ENCODE results near the gene DGCR8.
A peak's percentile ranks its signal among the peaks of the same experiment; 100 is the strongest.

DGCR8 gene

DNA sequence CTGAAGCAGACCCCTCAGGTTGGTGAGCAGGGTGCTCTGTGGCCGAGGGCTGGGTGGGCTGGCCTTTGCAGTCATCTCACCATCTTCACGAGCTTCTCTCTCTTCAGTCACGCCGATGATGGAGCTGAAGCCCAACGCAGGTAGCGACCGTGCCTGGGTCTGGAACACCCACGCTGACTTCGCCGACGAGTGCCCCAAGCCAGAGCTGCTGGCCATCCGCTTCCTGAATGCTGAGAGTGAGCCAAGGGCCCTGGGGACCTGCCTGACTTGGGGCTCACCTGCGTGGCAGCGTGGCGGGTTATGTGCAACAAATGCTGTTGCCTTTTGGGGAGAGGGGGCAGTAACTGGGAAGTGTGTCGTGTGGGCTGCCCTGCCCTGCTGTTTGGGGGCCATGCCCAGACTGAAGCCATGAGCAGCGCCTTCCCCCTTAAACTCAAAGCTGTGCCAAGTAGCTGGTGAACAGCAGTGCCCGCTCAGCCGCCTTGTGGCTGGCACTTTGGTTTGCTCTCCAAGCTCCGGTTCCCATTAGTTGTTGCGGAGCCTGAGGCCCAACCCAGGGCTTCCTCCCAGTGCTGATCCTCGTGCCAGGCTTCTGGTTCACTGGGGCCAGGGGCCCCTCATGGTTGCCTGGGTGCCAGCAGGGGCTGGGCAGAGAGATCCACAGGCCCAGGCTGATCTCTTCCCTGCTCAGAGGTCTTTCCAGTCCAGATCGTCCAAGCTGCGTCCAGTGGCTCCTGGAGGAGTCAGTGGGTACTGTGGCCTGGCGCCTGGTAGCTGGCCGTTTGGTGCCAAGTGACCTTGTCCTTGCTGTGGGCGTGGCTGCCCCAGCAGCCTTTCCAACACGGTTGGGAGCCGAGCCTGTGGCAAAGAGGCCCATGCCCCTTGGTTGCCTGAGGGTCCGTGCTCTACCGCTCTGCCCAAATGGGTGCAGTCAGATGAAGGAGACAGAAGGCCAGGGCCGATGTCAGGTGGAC, 45.4 kb downstream of the DGCR8 start:
- DNase-seq (ENCODE audit: low read depth) = no peak

GRCh38 chr22:20126284-20127029, 46.4 kb downstream of the DGCR8 start:
- no peak for DNase-seq (ENCODE audit: low read depth)

GRCh38 chr22:20127318-20127868, 47.4 kb downstream of the DGCR8 start:
- no peak for DNase-seq (ENCODE audit: low read depth)

DNA sequence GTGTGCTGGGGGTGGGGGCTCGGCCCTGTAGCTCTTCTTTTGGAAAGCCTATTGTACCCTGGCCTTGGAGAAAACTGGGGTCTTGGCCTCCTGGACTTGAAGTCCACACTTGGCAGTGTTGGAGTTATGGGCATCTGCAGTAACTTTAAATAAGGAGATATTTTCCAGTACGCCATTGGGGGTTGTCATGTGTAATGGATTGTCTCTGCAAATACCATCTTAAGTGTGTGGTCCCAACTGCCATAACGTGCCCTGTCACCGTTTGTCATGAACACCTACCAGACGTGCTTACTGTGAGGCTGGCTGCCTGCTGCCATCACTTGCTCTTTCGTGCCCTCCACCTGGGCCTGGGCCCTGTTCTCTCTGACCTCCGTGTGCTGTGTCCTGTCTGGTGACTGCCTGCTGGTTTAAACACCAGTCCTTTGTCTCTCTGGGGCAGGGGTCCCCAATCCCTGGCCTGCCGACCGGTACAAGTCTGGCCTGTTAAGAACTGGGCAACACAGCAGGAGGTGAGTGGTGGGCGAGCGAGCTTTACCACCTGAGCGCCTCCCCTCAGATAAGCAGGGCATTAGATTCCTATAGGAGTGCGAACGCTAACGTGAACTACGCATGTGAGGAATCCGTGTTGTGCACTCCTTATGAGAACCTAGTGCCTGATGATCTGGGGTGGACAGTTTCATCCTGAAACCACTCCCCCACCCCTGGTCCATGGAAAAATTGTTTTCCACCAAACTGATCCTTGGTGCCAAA, 48.0 kb downstream of the DGCR8 start:
- no peak for DNase-seq (ENCODE audit: low read depth)

GRCh38 chr22:20128619-20128901, 48.5 kb downstream of the DGCR8 start:
- DNase-seq (ENCODE audit: low read depth) = no peak

GRCh38 chr22:20128902-20129746, 49.1 kb downstream of the DGCR8 start:
- DNase-seq (ENCODE audit: low read depth) = no peak

- DNase-seq (ENCODE audit: low read depth) = no peak
Measured at GRCh38 chr22:20129747-20130014, 49.6 kb downstream of the DGCR8 start.

DNA sequence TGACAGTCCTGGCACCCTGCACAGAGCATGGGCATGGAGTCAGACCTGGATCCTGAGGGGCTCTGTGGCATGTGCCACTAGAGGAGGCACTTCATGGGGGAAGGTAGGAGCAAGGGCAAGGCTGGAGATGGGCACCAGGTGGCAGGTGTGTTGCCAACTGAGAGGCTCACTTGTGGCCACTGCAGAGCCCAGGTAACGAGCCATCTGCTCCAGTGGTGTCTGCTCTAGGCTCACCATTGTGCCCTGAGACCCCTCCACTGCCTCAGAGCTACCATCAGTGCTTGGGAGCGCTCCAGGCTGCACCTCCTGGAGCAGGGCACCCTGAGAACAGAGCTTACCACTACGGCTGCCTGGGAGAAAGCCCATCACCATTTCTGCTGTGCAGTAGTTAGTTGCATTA, 50.3 kb downstream of the DGCR8 start:
- DNase-seq (ENCODE audit: low read depth) = no peak

- DNase-seq (ENCODE audit: low read depth) = peak; percentile 74
Measured at GRCh38 chr22:20130731-20131596, 50.9 kb downstream of the DGCR8 start.

DNA sequence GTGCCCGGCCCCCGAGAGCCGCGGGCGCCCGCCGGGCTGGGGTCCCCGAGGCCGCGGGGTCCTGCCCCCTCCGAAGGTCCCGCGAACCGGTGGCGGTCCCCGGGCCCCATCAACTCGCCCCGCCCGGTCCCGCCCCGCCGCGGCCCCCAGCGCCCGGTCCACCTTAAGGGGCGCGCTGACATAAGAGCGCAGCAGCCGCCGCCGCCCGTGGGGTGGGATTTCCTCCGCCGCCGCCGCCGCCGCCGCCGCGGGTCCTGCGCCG, 51.5 kb downstream of the DGCR8 start, which contains the start of gene ZDHHC8:
Gene ZDHHC8 (plus strand): TSS at position 208 of the 262 bp plus-strand sequence. CDS start 144 bp downstream, outside the sequence.
- no peak for DNase-seq (ENCODE audit: low read depth)

DNA sequence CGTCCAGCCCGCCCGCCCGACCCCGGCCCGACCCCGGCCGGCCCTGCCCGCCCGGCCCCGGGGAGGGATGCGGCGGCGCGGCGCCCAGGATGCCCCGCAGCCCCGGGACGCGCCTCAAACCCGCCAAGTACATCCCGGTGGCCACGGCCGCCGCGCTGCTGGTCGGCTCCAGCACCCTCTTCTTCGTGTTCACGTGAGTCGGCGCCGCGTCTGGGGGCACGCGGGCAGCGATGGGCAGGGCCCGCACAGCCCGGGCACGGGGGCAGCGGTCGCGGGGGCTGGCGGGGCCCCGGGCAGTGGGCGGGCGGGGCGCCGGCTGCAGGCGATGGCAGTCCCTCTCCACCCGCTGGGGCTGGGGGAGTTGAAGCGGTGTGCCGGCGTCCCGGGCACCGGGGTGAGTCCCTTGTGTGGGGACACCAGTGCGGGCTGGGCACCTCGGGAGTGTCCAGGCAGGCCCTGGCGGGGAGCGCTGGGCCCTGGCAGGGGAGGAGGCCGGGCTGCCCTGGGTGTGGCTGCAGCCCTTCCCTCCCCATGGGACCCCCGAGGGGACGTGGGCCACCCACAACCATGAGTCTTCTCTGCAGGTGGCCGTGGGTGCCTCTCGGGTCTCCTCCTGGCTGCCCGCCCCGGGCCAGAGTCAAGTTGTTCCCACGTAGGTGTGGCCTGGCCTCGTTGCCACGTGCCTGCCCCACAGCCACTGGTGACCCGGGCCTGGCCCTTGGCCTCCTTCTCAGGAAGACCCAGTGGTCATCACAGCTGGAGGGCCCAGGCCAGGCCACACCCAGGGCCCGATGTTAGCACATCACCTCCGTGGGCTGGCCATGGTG, 52.0 kb downstream of the DGCR8 start:
- DNase-seq (ENCODE audit: low read depth) = no peak

DNA sequence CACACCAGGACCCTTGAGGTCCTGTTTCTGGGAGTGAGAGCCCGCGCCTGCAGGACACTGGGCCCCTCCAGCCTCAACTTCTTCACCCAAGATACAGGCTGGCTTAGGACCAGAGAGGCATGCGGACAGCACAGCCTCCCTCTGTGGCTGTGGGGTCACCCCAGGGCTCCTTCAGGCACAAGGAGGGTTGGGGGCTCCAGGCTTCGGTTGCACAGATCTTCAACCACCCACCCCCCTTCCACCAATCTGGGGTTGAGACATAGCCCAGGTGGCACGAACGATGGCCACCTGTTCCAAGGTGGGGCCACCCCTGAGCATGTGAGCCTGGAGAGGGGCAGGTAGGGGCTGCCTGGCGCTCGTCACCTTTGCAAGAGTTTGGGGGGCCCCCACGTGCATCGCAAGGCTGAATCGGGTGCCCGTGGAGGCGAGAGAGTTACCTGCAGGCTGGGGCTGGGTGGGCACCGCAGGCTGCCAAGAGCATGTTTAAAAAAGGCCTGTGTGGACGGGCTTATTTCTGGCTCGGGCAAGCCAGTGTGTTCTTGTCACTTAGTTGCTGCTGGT, 52.7 kb downstream of the DGCR8 start:
- no peak for DNase-seq (ENCODE audit: low read depth)

GRCh38 chr22:20133930-20134549, 54.0 kb downstream of the DGCR8 start:
- DNase-seq (ENCODE audit: low read depth) = no peak

- no peak for DNase-seq (ENCODE audit: low read depth)
Measured at GRCh38 chr22:20135265-20135664, 55.2 kb downstream of the DGCR8 start.

- no peak for DNase-seq (ENCODE audit: low read depth)
Measured at GRCh38 chr22:20135806-20136602, 56.0 kb downstream of the DGCR8 start.

- no peak for DNase-seq (ENCODE audit: low read depth)
Measured at GRCh38 chr22:20136603-20136873, 56.5 kb downstream of the DGCR8 start.

DNA sequence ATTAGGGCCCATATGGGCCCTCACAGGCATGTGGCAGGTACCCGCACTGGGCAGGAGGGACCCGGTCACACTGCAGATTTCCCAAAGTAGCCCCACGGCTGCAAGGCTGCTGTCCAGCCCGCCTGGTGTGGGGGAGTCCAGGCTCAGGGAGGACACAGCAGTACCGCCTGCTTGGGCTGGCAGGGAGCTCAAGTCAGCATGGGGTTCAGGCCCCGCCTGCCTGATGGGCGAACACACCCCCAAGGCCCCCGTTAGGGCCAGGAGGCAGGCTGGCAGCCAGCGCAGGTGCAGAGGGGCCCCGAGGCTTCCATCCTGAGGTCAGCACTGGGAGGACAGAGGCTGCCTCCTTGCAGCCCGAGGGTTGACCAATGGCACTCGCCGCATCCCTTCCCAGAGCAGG, 57.1 kb downstream of the DGCR8 start:
- DNase-seq (ENCODE audit: low read depth) = no peak

DNA sequence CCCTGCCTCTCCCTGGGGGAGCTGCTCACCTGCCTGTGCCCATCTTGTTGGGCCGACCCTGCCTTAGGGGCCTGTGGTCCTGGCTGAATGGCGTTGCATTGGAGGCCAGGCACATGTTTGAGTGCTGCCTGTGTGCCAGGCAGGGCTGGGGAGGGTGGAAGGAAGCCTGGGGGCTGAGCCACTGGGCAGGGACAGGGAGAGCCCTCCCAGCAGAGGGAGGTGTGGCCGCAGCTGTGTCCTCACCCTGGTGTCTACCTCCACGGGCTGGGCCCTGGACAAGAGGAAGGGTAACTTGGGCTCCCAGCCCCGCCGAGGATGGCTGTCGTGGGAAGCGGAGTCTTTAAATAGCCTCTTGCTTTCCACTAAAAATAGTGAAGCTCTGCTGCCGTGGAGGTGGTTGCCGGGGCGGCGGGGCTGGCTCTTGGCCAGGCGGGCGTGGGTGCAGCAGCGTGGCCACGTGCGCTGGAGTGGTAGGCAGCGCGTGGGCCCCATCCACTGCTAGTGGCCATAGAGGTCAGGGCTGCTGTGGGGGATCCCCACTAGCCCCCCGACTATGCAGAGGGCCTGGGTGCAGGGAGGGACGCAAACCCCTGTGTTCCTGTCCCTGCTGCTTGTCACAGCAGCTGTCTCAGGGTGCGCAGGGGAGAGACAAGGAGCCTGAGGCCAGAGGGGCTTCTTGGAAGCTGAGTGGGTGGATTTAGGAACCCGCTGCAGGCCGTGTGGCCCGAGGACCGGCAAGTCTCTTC, 57.8 kb downstream of the DGCR8 start:
- no peak for DNase-seq (ENCODE audit: low read depth)

All from activated gamma-delta T cell treated with anti-CD3 and anti-CD28 coated beads, Interleukin-2, amount 50 U/mL, for 16 hours (primary cell).